Measurements from ENCODE around the gene ASIC3. TPM values are rescaled to one million over a fixed set of nuclear protein-coding genes. Genes with fewer than 3 reads are reported as not detected.
A peak's percentile ranks its signal among the peaks of the same experiment; 100 is the strongest.

Gene ASIC3
- polyA plus RNA-seq, 3 donors, result 2.0 TPM; not detected in 2

DNA sequence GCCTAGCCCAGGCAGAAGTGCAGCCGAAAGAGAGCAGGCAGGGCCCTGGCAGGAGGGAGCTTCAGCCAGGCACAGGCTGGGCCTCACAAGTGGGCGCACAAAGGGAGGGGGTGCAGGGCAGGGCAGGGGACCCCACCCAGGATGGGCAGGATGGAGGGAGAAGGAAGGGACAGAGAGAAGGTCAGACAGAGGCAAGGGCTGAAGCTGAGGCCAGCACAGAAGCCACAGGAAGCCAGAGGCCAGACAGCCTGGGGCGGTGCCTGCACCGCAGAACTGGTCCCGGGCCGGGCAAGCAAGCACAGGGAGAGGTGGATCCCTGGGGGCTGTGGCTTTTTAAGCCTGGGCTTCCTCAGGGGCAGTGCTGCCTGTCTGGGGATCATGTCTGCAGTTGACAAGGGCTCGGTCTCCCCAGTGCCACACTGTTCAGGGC is 40.8 kb upstream of the ASIC3 start:
- WGBS (ENCODE audit: insufficient coverage), result 51% methylated on average over 7 of the region's 7 CpGs
- no peak for DNase-seq

DNA sequence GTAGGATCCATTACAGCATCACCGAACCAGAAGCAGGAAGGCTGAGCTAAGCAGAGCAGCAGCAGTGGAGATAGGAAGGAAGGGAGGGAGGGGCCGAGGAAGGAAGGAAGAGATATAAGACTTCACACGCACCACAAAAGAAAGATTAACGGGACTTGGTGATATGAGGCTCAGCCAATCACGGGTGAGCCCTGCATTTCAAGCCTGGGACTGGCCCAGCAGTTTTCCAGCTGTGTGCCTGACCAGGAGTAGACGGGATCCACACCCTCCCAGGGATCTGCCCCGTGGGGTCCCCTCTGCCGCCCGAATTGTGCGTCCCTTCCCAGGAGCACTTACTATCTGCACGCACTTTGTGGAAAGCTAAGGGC is 40.2 kb upstream of the ASIC3 start:
- Mint-ChIP-seq H3K27ac (peak overlapping the region in 1 of 7 donors; percentile 71), H3K36me3 (peaks cover 0 to 3% of the 10 kb centered on the region in 2 donors), H3K4me1 (peaks cover 32% of the 10 kb centered on the region), H3K9me3 (peaks cover 0 to 5% (median 0%) of the 10 kb centered on the region in 7 donors), H3K4me3 (peak overlapping the region; percentile 50 to 52), H3K27me3 (ENCODE audit: low read depth in 3 of 3) (peaks cover 38 to 70% (median 44%) of the 10 kb centered on the region in 3 donors)
- Histone ChIP-seq H3K4me2 (replicated peaks; ENCODE audit: extremely low read depth, low read length, poor library complexity, severe bottlenecking) (peak overlapping the region; percentile 40), H2AFZ (ENCODE audit: insufficient read depth, low read depth, low read length, poor library complexity, severe bottlenecking) (peak overlapping the region; percentile 17), H3K4me3 (replicated peaks in 1 of 3; ENCODE audit: low read depth in 2 of 3, low read length in 3 of 3) (no peak overlapping the region), H3K36me3 (replicated peaks in 1 of 2; ENCODE audit: control insufficient read depth in 1 of 2, insufficient read depth in 2 of 2, low read length in 2 of 2) (no peaks in the 10 kb centered on the region), H3K27ac (ENCODE audit: low read depth in 1 of 2, low read length in 2 of 2) (no peak overlapping the region), H3K9ac (ENCODE audit: insufficient read depth, low read length, poor library complexity, severe bottlenecking) (no peak overlapping the region), H4K20me1 (ENCODE audit: insufficient read depth, low read length) (no peaks in the 10 kb centered on the region), H3K4me1 (ENCODE audit: control insufficient read depth in 1 of 2, insufficient read depth in 2 of 2, low read length in 2 of 2) (peaks cover 20 to 33% of the 10 kb centered on the region in 2 donors), H3K9me3 (replicated peaks in 1 of 2; ENCODE audit: control insufficient read depth in 1 of 2, insufficient read depth in 1 of 2, low read length in 2 of 2) (peaks cover 0 to 4% of the 10 kb centered on the region in 2 donors), H3K27me3 (ENCODE audit: control insufficient read depth in 2 of 2, insufficient read depth in 2 of 2, low read length in 2 of 2) (peaks cover 2 to 36% of the 10 kb centered on the region in 2 donors), H3K79me2 (ENCODE audit: insufficient read depth, low read length) (no peaks in the 10 kb centered on the region)
- WGBS (ENCODE audit: insufficient coverage), result 21% methylated on average over 3 of the region's 11 CpGs
- no peak for DNase-seq
- intact Hi-C loops (cut with micrococcal nuclease), result no loop called here
- TF ChIP-seq, protein P1, sequence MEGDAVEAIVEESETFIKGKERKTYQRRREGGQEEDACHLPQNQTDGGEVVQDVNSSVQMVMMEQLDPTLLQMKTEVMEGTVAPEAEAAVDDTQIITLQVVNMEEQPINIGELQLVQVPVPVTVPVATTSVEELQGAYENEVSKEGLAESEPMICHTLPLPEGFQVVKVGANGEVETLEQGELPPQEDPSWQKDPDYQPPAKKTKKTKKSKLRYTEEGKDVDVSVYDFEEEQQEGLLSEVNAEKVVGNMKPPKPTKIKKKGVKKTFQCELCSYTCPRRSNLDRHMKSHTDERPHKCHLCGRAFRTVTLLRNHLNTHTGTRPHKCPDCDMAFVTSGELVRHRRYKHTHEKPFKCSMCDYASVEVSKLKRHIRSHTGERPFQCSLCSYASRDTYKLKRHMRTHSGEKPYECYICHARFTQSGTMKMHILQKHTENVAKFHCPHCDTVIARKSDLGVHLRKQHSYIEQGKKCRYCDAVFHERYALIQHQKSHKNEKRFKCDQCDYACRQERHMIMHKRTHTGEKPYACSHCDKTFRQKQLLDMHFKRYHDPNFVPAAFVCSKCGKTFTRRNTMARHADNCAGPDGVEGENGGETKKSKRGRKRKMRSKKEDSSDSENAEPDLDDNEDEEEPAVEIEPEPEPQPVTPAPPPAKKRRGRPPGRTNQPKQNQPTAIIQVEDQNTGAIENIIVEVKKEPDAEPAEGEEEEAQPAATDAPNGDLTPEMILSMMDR (IDR thresholded peaks at IDR 0.05), result no peak

More for the DNA sequence above, 40.8 kb upstream of the ASIC3 start:
- Histone ChIP-seq H3K4me3 (replicated peaks in 1 of 3; ENCODE audit: low read depth in 2 of 3, low read length in 3 of 3) (no peak overlapping the region), H3K79me2 (ENCODE audit: insufficient read depth, low read length) (no peaks in the 10 kb centered on the region), H3K9me3 (replicated peaks in 1 of 2; ENCODE audit: control insufficient read depth in 1 of 2, insufficient read depth in 1 of 2, low read length in 2 of 2) (peaks cover 0 to 4% of the 10 kb centered on the region in 2 donors), H3K27me3 (ENCODE audit: control insufficient read depth in 2 of 2, insufficient read depth in 2 of 2, low read length in 2 of 2) (peaks cover 2 to 30% of the 10 kb centered on the region in 2 donors), H3K27ac (ENCODE audit: low read depth in 1 of 2, low read length in 2 of 2) (no peak overlapping the region), H3K9ac (ENCODE audit: insufficient read depth, low read length, poor library complexity, severe bottlenecking) (no peak overlapping the region), H4K20me1 (ENCODE audit: insufficient read depth, low read length) (no peaks in the 10 kb centered on the region), H3K36me3 (replicated peaks in 1 of 2; ENCODE audit: control insufficient read depth in 1 of 2, insufficient read depth in 2 of 2, low read length in 2 of 2) (no peaks in the 10 kb centered on the region), H2AFZ (ENCODE audit: insufficient read depth, low read depth, low read length, poor library complexity, severe bottlenecking) (no peak overlapping the region), H3K4me2 (replicated peaks; ENCODE audit: extremely low read depth, low read length, poor library complexity, severe bottlenecking) (no peak overlapping the region), H3K4me1 (ENCODE audit: control insufficient read depth in 1 of 2, insufficient read depth in 2 of 2, low read length in 2 of 2) (peaks cover 16 to 29% of the 10 kb centered on the region in 2 donors)
- TF ChIP-seq, protein P1 (IDR thresholded peaks at IDR 0.05), result no peak
- intact Hi-C loops (cut with micrococcal nuclease), result no loop called here
- Mint-ChIP-seq H3K27me3 (ENCODE audit: low read depth in 3 of 3) (peaks cover 32 to 64% (median 37%) of the 10 kb centered on the region in 3 donors), H3K9me3 (peaks cover 0 to 5% (median 0%) of the 10 kb centered on the region in 7 donors), H3K4me1 (peaks cover 28% of the 10 kb centered on the region), H3K4me3 (no peak overlapping the region), H3K36me3 (peaks cover 0 to 3% of the 10 kb centered on the region in 2 donors), H3K27ac (no peak overlapping the region)
